ENCODE results near the gene GATA6. TPM values are rescaled to one million over a fixed set of nuclear protein-coding genes. Genes with fewer than 3 reads are reported as not detected.

Gene GATA6
- polyA plus RNA-seq, 1 of the 3 experiments (the other 2 are of a cell fraction): not detected

GRCh38 chr18:22175346-22175745 lies 6.0 kb downstream of the GATA6 start:
- H3K27me3 ChIP-seq (ENCODE audit: insufficient read depth): peaks cover 91% of the 10 kb centered on the region
- no peak overlapping the region for H2AFZ ChIP-seq (ENCODE audit: low read depth)
- H3K9me2 ChIP-seq: no peaks in the 10 kb centered on the region
- ChIA-PET POLR2A (no interaction called here), CTCF (interaction anchor here (0.7 kb wide), 1 partner anchor 192 kb away, joined by 3 read pairs; no protein-coding TSS in a partner anchor)
- H3K4me1 ChIP-seq (ENCODE audit: control insufficient read depth in 1 of 2, insufficient read depth in 2 of 2, low read depth in 1 of 2, low read length in 1 of 2): no peaks in the 10 kb centered on the region
- no peak for TF ChIP-seq MEF2A (IDR thresholded peaks at IDR 0.05; ENCODE audit: borderline replicate concordance, low read depth)
- no peak for TF ChIP-seq RXRA (IDR thresholded peaks at IDR 0.05; ENCODE audit: borderline replicate concordance, low read depth)
- TF ChIP-seq USF1 (IDR thresholded peaks at IDR 0.05; ENCODE audit: borderline replicate concordance, low read depth): no peak
- TF ChIP-seq TCF12 (IDR thresholded peaks at IDR 0.05): no peak
- no peak for TF ChIP-seq EP300 (IDR thresholded peaks at IDR 0.05; ENCODE audit: borderline replicate concordance in 1 of 2, low read depth in 1 of 2, low read length in 1 of 2)
- TF ChIP-seq NRF1 (IDR thresholded peaks at IDR 0.05; ENCODE audit: low read depth, low read length): no peak
- no peak for TF ChIP-seq TAF1 (IDR thresholded peaks at IDR 0.05; ENCODE audit: borderline replicate concordance, low read depth, low read length)
- TF ChIP-seq RFX5 (IDR thresholded peaks at IDR 0.05; ENCODE audit: low read length): no peak
- no peak for TF ChIP-seq USF2 (IDR thresholded peaks at IDR 0.05; ENCODE audit: borderline replicate concordance, low read depth, low read length)
- TF ChIP-seq REST (IDR thresholded peaks at IDR 0.05; ENCODE audit: low read depth, low read length): no peak
- no peak for TF ChIP-seq FOSL2 (IDR thresholded peaks at IDR 0.05; ENCODE audit: borderline replicate concordance, low read depth)
- no peak for TF ChIP-seq GATA2 (CRISPR knock-in tag; IDR thresholded peaks at IDR 0.05)
- TF ChIP-seq NFIC (IDR thresholded peaks at IDR 0.05; ENCODE audit: borderline replicate concordance): no peak
- no peak for TF ChIP-seq IRF3 (IDR thresholded peaks at IDR 0.05; ENCODE audit: low read depth, low read length)
- TF ChIP-seq ZBTB33 (IDR thresholded peaks at IDR 0.05; ENCODE audit: borderline replicate concordance, low read depth): no peak
- no peak for TF ChIP-seq CHD2 (IDR thresholded peaks at IDR 0.05; ENCODE audit: low read length, partially characterized antibody)
- no peak for TF ChIP-seq MXI1 (IDR thresholded peaks at IDR 0.05; ENCODE audit: low read depth, low read length)
- TF ChIP-seq POLR2AphosphoS5 (IDR thresholded peaks at IDR 0.05; ENCODE audit: low read depth, low read length): no peak
- no peak for TF ChIP-seq FOXM1 (IDR thresholded peaks at IDR 0.05; ENCODE audit: low read depth)
- TF ChIP-seq ELF1 (IDR thresholded peaks at IDR 0.05): no peak
- H3K79me2 ChIP-seq (ENCODE audit: insufficient read depth): no peaks in the 10 kb centered on the region
- no peak overlapping the region for H3K4me3 ChIP-seq (ENCODE audit: low read depth in 2 of 2, low read length in 1 of 2)
- no peak for DNase-seq
- H3K4me2 ChIP-seq: no peak overlapping the region
- H3K27ac ChIP-seq (ENCODE audit: low read depth in 2 of 2, low read length in 1 of 2): no peak overlapping the region
- H4K20me1 ChIP-seq (ENCODE audit: insufficient read depth): no peaks in the 10 kb centered on the region
- no peaks in the 10 kb centered on the region for H3F3A ChIP-seq (replicated peaks; ENCODE audit: insufficient read depth)
- no peaks in the 10 kb centered on the region for H3K36me3 ChIP-seq (replicated peaks in 1 of 2; ENCODE audit: control insufficient read depth in 1 of 2, insufficient read depth in 2 of 2, low read length in 1 of 2)
- WGBS (ENCODE audit: low lambda C conversion rate): 10% methylated on average over 4 of the region's 4 CpGs
- no peak overlapping the region for H3K9ac ChIP-seq
- no peaks in the 10 kb centered on the region for H3K9me3 ChIP-seq

Data from SK-N-SH (cell line).